Measurements from ENCODE around the gene TTPAL.

GRCh38 chr20:44455126-44455525, 20.5 kb upstream of the TTPAL start:
- TF ChIP-seq CTCF (conservative IDR thresholded peaks at IDR 0.05 in 1 of 2, IDR thresholded peaks at IDR 0.05 in 1 of 2; ENCODE audit: low read depth in 1 of 2, low read length in 2 of 2) (no peak), EZH2 (IDR thresholded peaks at IDR 0.05; ENCODE audit: low read length, missing control alignments) (no peak)

All from fibroblast of lung (primary cell).